HepG2 (cell line): ENCODE data around the gene LDB2. TPM values are rescaled to one million over a fixed set of nuclear protein-coding genes. Genes with fewer than 3 reads are reported as not detected.

Experiments
- ATAC-seq: fragments of 200-7000 bp; cut with Tn5 transposase; 3 replicates; pipeline ENCODE4 v1.9.1; 2020; ENCODE audit warnings: mild to moderate bottlenecking, moderate library complexity
- BruUV-seq: library from RNA; stranded (reverse); fragments of 400-500 nt; replicated peaks from 2 replicates; lab custom pipeline; 2021; lab: Mats Ljungman, UMichigan
- CTCF ChIA-PET: fragments of 300-600 bp; formaldehyde crosslinking; extraction: SDS; loops from one replicate; lab custom pipeline; 2021; ENCODE audit warnings: low total read pairs, inconsistent platforms, low intra/inter-chr PET ratio; lab: Yijun Ruan, JAX
- POLR2A ChIA-PET: fragments of 350-600 bp; sonication (Branson Sonifier 250); formaldehyde crosslinking; loops from one replicate; lab custom pipeline; 2020; ENCODE audit warnings: antibody characterized with exemption, inconsistent platforms; lab: Yijun Ruan, JAX
- DNase-seq: peaks from one replicate; pipeline ENCODE4 v3.0.0-alpha.2; 2015; ENCODE audit warnings: low spot score
- FAIRE-seq: peaks from 3 replicates; lab custom pipeline; 2011; peaks lifted over from hg19 to GRCh38; lab: Jason Lieb, UNC
- H2AFZ ChIP-seq: one replicate; pipeline ENCODE4 v1.6.1; 2011; ENCODE audit warnings: low read length, inconsistent platforms
- H3K27ac ChIP-seq: fragments of 300-600 bp; 3 replicates; pipeline ENCODE4 v1.8.0; 2011; ENCODE audit warnings: mixed run types, mild to moderate bottlenecking, mixed read lengths, low read length, inconsistent platforms; ENCODE audit not compliant: insufficient read depth; ENCODE audit errors: extremely low read length
- H3K27me3 ChIP-seq, 2 experiments: fragments of 200-600 bp in 1 of 2; 2 replicates in 1 of 2; 3 replicates in 1 of 2; pipeline versions ENCODE4 v1.6.0 to v1.8.0; 2011; ENCODE audit warnings: low read length in 2 of 2, mild to moderate bottlenecking in 2 of 2, moderate library complexity in 2 of 2, inconsistent platforms in 1 of 2; ENCODE audit not compliant: insufficient read depth in 2 of 2, control insufficient read depth in 1 of 2
- H3K36me3 ChIP-seq, 2 experiments: fragments of 200-600 bp in 1 of 2; replicated peaks in 1 of 2; 2 replicates in 1 of 2; 3 replicates in 1 of 2; pipeline versions ENCODE4 v1.5.1 to v1.8.0; 2011; ENCODE audit warnings: low read length in 2 of 2, inconsistent platforms in 1 of 2; ENCODE audit not compliant: insufficient read depth in 2 of 2, control insufficient read depth in 1 of 2
- H3K4me1 ChIP-seq: 2 replicates; pipeline ENCODE4 v1.5.1; 2012; ENCODE audit warnings: low read length, inconsistent platforms; ENCODE audit not compliant: insufficient read depth
- H3K4me2 ChIP-seq: 2 replicates; pipeline ENCODE4 v1.6.0; 2011; ENCODE audit warnings: low read depth, low read length, inconsistent platforms
- H3K4me3 ChIP-seq, 3 experiments: fragments of 200-600 bp in 1 of 3; sonication (generic), shearing (Covaris generic) in 1 of 3; replicated peaks in 1 of 3; 2 replicates each; pipeline ENCODE4 v1.5.1; 2011 to 2016; ENCODE audit warnings: low read length in 3 of 3, inconsistent platforms in 2 of 3, low read depth in 2 of 3, mild to moderate bottlenecking in 2 of 3, control low read depth in 1 of 3, mixed read lengths in 1 of 3; ENCODE audit not compliant: insufficient read depth in 1 of 3
- H3K79me2 ChIP-seq: one replicate; pipeline ENCODE4 v1.6.1; 2011; ENCODE audit warnings: low read length, inconsistent platforms; ENCODE audit not compliant: insufficient read depth
- H3K9ac ChIP-seq: 2 replicates; pipeline ENCODE4 v1.6.0; 2011; ENCODE audit warnings: mild to moderate bottlenecking, low read depth, low read length, inconsistent platforms; ENCODE audit not compliant: insufficient read depth
- H3K9me3 ChIP-seq: 2 replicates; pipeline ENCODE4 v1.5.1; 2012; ENCODE audit warnings: mild to moderate bottlenecking, low read length
- H4K20me1 ChIP-seq: 2 replicates; pipeline ENCODE4 v1.6.0; 2011; ENCODE audit warnings: inconsistent platforms, mild to moderate bottlenecking, low read length, moderate library complexity; ENCODE audit not compliant: insufficient read depth
- CBFB ChIP-seq: sonication (generic); formaldehyde crosslinking; IDR thresholded peaks from 2 replicates; pipeline ENCODE4 v1.4.0; 2020; ENCODE audit warnings: missing genetic modification reagents
- EEA1 ChIP-seq: sonication (generic); formaldehyde crosslinking; IDR thresholded peaks from 2 replicates; pipeline ENCODE4 v1.5.1; 2020; ENCODE audit warnings: mild to moderate bottlenecking, missing genetic modification reagents, borderline replicate concordance
- HCFC1 ChIP-seq: fragments of 150-350 bp; IDR thresholded peaks from 2 replicates; pipeline ENCODE4 v1.6.1; 2014; ENCODE audit warnings: low read depth, low read length
- JARID2 ChIP-seq: sonication (generic); formaldehyde crosslinking; IDR thresholded peaks from 2 replicates; pipeline ENCODE4 v1.8.1; 2023; ENCODE audit warnings: missing genetic modification reagents, inconsistent platforms; ENCODE audit not compliant: insufficient replicate concordance
- KAT2B ChIP-seq: fragments of 150-350 bp; IDR thresholded peaks from 2 replicates; pipeline ENCODE4 v1.6.1; 2014; ENCODE audit warnings: low read depth, low read length, borderline replicate concordance
- MAX ChIP-seq: IDR thresholded peaks from 2 replicates; pipeline ENCODE4 v1.6.1; 2012; ENCODE audit warnings: inconsistent platforms
- NKX3-1 ChIP-seq: sonication (generic); formaldehyde crosslinking; IDR thresholded peaks from 2 replicates; pipeline ENCODE4 v1.5.0; 2020; ENCODE audit warnings: missing genetic modification reagents
- SNAPC2 ChIP-seq: sonication (generic); formaldehyde crosslinking; IDR thresholded peaks from 2 replicates; pipeline ENCODE4 v1.8.1; 2022; ENCODE audit warnings: mild to moderate bottlenecking, missing genetic modification reagents
- TOPORS ChIP-seq: sonication (generic); formaldehyde crosslinking; IDR thresholded peaks from 2 replicates; pipeline ENCODE4 v1.8.0; 2023; ENCODE audit warnings: mild to moderate bottlenecking, missing genetic modification reagents
- ZBTB1 ChIP-seq: sonication (generic); formaldehyde crosslinking; IDR thresholded peaks from 2 replicates; pipeline ENCODE4 v1.4.0; 2020; ENCODE audit warnings: missing genetic modification reagents, borderline replicate concordance
- ZFAT ChIP-seq: sonication (generic); formaldehyde crosslinking; conservative IDR thresholded peaks from 2 replicates; pipeline ENCODE4 v1.8.1; 2023; ENCODE audit warnings: missing genetic modification reagents, inconsistent platforms
- ZNF484 ChIP-seq: sonication (generic); formaldehyde crosslinking; IDR thresholded peaks from 2 replicates; pipeline ENCODE4 v1.5.1; 2020; ENCODE audit warnings: mild to moderate bottlenecking, low read depth, missing genetic modification reagents, borderline replicate concordance
- ZNF652 ChIP-seq: IDR thresholded peaks from 2 replicates; pipeline ENCODE4 v1.6.1; 2016; ENCODE audit warnings: low read depth, borderline replicate concordance
- ZNF746 ChIP-seq: sonication (generic); formaldehyde crosslinking; IDR thresholded peaks from 2 replicates; pipeline ENCODE4 v1.8.0; 2022; ENCODE audit warnings: mild to moderate bottlenecking, missing genetic modification reagents
- WGBS: methylation state at CpG from one replicate; pipeline ENCODE4 v1.1.6; 2017; ENCODE audit warnings: low lambda C conversion rate; 5-methylcytosine and 5-hydroxymethylcytosine counted together
- in situ Hi-C: cut with HindIII; loops from 2 replicates; pipeline ENCODE4 v1.10.0; 2017; ENCODE audit warnings: low pct_unique_long_range_greater_than_20kb; ENCODE audit not compliant: extremely low pct_ligation_motif_present
- intact Hi-C: fragments of 100-400 bp; cut with micrococcal nuclease; formaldehyde crosslinking; loops from one replicate; pipeline ENCODE4 v1.10.0; 2022; ENCODE audit not compliant: unreplicated experiment
- polyA plus RNA-seq, 8 experiments: library from polyadenylated mRNA; depleted of rRNA in 3 of 8; stranded (reverse) in 7 of 8; unstranded in 1 of 8; fragments of >200 nt; fragmentation: Illumina TruSeq in 4 of 8; extraction: Trizol in 4 of 8; gene quantifications; 2 replicates each; pipeline versions ENCODE4 v1.2.1 to v1.2.3, GENCODE V29; 2011 to 2016; ENCODE audit warnings: low read depth in 4 of 8, missing spikeins in 1 of 8, mixed read lengths in 1 of 8; ENCODE audit not compliant: insufficient read depth in 1 of 8
- total RNA-seq, 5 experiments: library from RNA; depleted of rRNA; stranded (reverse); fragments of >200 nt; fragmentation: Illumina TruSeq; extraction: Trizol; gene quantifications; 2 replicates each; pipeline ENCODE4 v1.2.3, GENCODE V29; 2016; ENCODE audit warnings: low read depth in 1 of 5

Gene LDB2
- total and polyA plus RNA-seq, 2 of the 13 experiments (the other 11 are each of a cell fraction or from before 2014, with no cell fraction given), result not detected

- H3K9me3 ChIP-seq, result no peaks in the 10 kb centered on the region
- CTCF ChIA-PET, result no interaction called here
- no TSS peak for BruUV-seq
- TF ChIP-seq ZNF484 (CRISPR knock-in tag) (no peak), SNAPC2 (CRISPR knock-in tag) (no peak), HCFC1 (no peak), TOPORS (CRISPR knock-in tag) (no peak), ZFAT (CRISPR knock-in tag) (no peak), KAT2B (no peak), JARID2 (CRISPR knock-in tag) (no peak), EEA1 (no peak)
- TF ChIP-seq, all 625 proteins: peak for 0
- no peak overlapping the region for H3K27ac ChIP-seq
- no peaks in the 10 kb centered on the region for H3K79me2 ChIP-seq
- H4K20me1 ChIP-seq, result no peaks in the 10 kb centered on the region
- ATAC-seq (no peak), FAIRE-seq (no peak), DNase-seq (no peak)
- POLR2A ChIA-PET, result no interaction called here
- H3K27me3 ChIP-seq, result no peaks in the 10 kb centered on the region
- no peak overlapping the region for H3K4me2 ChIP-seq
- WGBS, result 13% methylated on average over 3 of the region's 7 CpGs
- in situ Hi-C loops (no loop called here), intact Hi-C loops (no loop called here)
- no peak overlapping the region for H2AFZ ChIP-seq
- no peak overlapping the region for H3K4me3 ChIP-seq
- H3K9ac ChIP-seq, result no peak overlapping the region
- no peaks in the 10 kb centered on the region for H3K4me1 ChIP-seq
- H3K36me3 ChIP-seq, result no peaks in the 10 kb centered on the region
Observed at GRCh38 chr4:16585053-16585452, 313.4 kb downstream of the LDB2 start.

DNA sequence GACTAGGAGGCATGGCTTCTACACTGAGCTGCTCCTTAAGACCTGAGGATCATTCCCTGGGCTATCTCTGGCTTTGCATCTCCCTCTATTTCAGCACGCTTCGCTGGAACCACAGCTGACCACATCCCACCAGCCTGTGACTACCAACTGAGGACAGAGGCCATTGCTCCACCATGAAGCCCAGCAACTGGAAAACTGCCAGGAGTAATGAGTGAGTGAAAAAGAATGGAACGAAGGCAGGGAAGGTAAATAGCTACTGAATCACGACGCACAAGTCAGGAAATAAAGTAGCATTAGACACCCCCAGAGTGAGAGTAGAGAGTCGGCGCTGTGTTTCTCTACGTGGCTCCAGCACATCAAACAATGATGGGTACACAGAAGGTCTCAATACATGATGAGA lies 314.7 kb downstream of the LDB2 start:
- in situ Hi-C loops, result no loop called here
- 27% methylated on average over 8 of the region's 8 CpGs for WGBS
- H3K4me2 ChIP-seq, result no peak overlapping the region
- H3K9ac ChIP-seq, result no peak overlapping the region
- H3K27ac ChIP-seq, result no peak overlapping the region
- H2AFZ ChIP-seq, result no peak overlapping the region
- intact Hi-C loops, result no loop called here
- TF ChIP-seq TOPORS (CRISPR knock-in tag) (no peak), ZBTB1 (CRISPR knock-in tag) (no peak), ZNF746 (no peak), ZNF652 (CRISPR knock-in tag) (no peak), CBFB (CRISPR knock-in tag) (no peak), MAX (no peak), NKX3-1 (CRISPR knock-in tag) (no peak)
- H3K4me3 ChIP-seq, result no peak overlapping the region
- no peaks in the 10 kb centered on the region for H3K4me1 ChIP-seq
- no peaks in the 10 kb centered on the region for H3K79me2 ChIP-seq
- no peaks in the 10 kb centered on the region for H3K9me3 ChIP-seq
- no TSS peak for BruUV-seq
- ATAC-seq (no peak), FAIRE-seq (no peak), DNase-seq (no peak)
- no peaks in the 10 kb centered on the region for H3K27me3 ChIP-seq
- CTCF ChIA-PET, result no interaction called here
- no peaks in the 10 kb centered on the region for H4K20me1 ChIP-seq
- H3K36me3 ChIP-seq, result no peaks in the 10 kb centered on the region
- POLR2A ChIA-PET, result no interaction called here
